HFF-Myc (cell line): ENCODE data around the gene USP6.
"Not testable (repeated sequence)": the region's sequence is repeated elsewhere in the genome, so short reads cannot be mapped to it uniquely, and the experiment has no call there.

Source experiments
- DNase-seq: peaks from one replicate; pipeline ENCODE4 v3.0.0-alpha.2; 2011; ENCODE audit warnings: low read depth; ENCODE audit errors: extremely low read depth
- H3K4me3 ChIP-seq: replicated peaks from 2 replicates; pipeline ENCODE4 v1.5.1; 2011; ENCODE audit warnings: low read depth, mild to moderate bottlenecking, control low read depth, low read length
- TF ChIP-seq, protein P1 (sequence below): IDR thresholded peaks from 2 replicates; pipeline ENCODE4 v1.5.1; 2012; ENCODE audit warnings: mild to moderate bottlenecking, low read depth, low read length, control low read depth; ENCODE audit errors: missing control alignments

The USP6 gene

GRCh38 chr17:5138616-5139457, 23.0 kb downstream of the USP6 start:
- no peak for DNase-seq
- H3K4me3 ChIP-seq: no peak overlapping the region
- TF ChIP-seq, protein P1, sequence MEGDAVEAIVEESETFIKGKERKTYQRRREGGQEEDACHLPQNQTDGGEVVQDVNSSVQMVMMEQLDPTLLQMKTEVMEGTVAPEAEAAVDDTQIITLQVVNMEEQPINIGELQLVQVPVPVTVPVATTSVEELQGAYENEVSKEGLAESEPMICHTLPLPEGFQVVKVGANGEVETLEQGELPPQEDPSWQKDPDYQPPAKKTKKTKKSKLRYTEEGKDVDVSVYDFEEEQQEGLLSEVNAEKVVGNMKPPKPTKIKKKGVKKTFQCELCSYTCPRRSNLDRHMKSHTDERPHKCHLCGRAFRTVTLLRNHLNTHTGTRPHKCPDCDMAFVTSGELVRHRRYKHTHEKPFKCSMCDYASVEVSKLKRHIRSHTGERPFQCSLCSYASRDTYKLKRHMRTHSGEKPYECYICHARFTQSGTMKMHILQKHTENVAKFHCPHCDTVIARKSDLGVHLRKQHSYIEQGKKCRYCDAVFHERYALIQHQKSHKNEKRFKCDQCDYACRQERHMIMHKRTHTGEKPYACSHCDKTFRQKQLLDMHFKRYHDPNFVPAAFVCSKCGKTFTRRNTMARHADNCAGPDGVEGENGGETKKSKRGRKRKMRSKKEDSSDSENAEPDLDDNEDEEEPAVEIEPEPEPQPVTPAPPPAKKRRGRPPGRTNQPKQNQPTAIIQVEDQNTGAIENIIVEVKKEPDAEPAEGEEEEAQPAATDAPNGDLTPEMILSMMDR: no peak

DNA sequence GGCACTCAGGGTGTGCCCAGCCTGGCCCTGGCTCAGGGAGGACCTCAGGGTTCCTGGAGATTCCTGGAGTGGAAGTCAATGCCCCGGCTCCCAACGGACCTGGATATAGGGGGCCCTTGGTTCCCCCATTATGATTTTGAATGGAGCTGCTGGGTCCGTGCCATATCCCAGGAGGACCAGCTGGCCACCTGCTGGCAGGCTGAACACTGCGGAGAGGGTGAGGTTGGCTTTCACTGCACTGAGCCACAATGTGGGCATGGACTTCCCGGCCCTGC, 23.6 kb downstream of the USP6 start:
- no peak for DNase-seq
- TF ChIP-seq, protein P1: no peak
- no peak overlapping the region for H3K4me3 ChIP-seq

DNA sequence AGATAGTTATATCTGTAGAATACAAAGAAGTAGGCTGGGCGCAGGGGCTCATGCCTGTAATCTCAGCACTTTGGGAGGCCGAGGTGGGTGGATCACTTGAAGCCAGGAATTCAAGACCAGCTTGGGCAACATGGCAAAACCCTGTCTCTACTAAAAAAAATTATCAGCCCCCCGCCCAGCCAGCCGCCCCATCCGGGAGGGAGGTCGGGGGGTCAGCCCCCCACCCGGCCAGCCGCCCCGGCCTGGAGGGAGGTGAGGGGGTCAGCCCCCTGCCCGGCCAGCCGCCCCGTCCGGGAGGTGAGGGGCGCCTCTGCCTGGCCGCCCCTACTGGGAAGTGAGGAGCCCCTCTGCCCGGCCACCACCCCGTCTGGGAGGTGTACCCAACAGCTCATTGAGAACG, 27.0 kb downstream of the USP6 start:
- not testable (repeated sequence) for DNase-seq, H3K4me3 ChIP-seq

GRCh38 chr17:5146122-5146521, 30.3 kb downstream of the USP6 start:
- DNase-seq, H3K4me3 ChIP-seq: not testable (repeated sequence)

GRCh38 chr17:5160702-5161101, 44.9 kb downstream of the USP6 start:
- not testable (repeated sequence) for DNase-seq, H3K4me3 ChIP-seq

DNA sequence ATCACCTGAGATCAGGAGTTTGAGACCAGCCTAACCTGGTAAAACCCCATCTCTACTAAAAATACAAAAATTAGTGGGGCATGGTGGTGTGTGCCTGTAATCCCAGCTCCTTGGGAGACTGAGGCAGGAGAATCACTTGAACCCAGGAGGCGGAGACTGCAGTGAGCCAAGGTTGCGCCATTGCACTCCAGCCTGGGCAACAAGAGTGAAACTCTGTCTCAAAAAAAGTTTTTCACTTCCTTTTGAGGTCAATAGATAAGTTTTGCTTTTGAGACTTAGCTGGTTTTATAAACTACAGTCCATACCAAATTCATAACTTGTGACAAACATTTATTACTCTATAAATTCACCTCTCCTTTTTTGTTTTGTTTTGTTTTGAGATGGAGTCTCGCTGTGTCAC, 46.0 kb downstream of the USP6 start:
- not testable (repeated sequence) for DNase-seq

GRCh38 chr17:5164436-5164835, 48.6 kb downstream of the USP6 start:
- DNase-seq: no peak
- no peak overlapping the region for H3K4me3 ChIP-seq
- TF ChIP-seq, protein P1: no peak

More for the DNA sequence above, 46.0 kb downstream of the USP6 start:
- H3K4me3 ChIP-seq: not testable (repeated sequence)

DNA sequence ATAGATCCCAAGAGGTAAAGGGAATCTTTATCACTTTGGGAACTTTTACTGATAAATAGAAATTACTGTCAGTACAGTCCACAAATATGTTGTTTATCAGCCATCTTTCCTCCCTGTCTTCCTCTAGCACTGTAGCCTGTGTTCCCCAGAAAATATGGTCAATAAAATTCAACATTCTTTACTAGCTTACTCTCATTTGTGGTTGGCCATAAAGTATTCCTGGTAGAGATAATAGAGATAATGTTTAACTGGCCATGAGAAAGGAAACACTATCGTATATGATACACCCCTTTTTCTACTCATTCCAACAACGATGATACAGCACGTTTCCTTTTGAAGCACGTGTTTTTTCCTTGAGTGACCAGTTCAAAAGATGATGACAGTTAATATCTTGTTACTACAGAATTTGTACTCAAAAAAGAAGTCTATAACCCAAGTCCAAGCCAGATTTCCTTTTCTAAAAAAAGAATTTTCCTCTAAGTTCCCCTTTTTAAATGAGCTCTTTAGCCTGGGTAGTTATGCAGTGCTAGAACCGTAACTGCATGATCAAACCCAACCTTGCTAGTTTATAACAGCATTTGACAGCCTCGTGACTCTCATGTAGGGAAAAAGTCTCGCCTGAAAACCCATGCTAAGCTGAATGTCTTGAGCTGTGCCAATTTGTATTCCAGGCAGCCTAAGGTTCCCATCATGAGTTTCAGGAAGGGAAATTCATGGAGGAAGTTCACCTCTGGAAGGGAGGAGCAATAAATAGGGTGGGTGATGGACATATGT, 50.1 kb downstream of the USP6 start:
- DNase-seq, H3K4me3 ChIP-seq: not testable (repeated sequence)

DNA sequence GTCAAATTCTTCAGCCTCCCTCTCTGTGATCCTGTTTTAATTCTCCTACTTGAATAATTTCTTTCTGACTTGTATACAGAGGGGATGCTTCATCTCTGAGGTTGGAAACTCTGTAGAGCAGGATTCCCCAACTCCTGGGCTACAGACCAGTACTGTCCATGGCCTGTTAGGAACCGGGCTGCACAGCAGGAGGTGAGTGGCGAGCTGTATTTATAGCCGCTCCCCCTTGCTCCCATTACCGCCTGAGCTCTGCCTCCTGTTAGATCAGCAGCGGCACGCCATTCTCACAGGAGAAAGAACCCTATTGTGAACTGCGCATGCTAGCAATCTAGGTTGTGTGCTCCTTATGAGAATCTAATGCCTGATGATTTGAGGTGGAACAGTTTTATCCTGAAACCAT, 59.2 kb downstream of the USP6 start:
- not testable (repeated sequence) for DNase-seq, H3K4me3 ChIP-seq

DNA sequence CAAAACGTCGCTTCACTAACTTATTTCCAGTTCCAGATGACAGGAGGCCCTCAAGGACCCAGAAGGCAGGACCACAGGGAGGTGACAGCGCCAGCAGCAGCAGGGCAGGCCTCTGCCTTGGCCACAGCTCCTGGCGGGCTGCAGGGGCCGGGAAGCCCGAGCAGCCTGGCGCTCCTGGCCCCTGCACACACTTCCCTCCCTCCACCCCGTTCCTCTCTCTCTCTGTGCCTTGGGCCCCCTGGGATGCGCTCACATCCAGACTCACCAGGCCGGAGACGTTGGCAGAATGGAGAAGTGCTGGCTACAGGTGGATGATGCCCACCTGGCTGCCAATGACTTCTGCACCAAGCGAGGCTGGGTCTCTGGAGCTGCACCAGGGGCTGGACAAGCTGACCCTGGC, 63.2 kb downstream of the USP6 start:
- no peak overlapping the region for H3K4me3 ChIP-seq
- TF ChIP-seq, protein P1: no peak
- DNase-seq: no peak
